Measurements from ENCODE around the gene PAX8. TPM values are rescaled to one million over a fixed set of nuclear protein-coding genes. Genes with fewer than 3 reads are reported as not detected.

The PAX8 gene
- total RNA-seq, 4 donors from 2014 or later, result 2.8 to 23.9 (median 6.0) TPM

DNA sequence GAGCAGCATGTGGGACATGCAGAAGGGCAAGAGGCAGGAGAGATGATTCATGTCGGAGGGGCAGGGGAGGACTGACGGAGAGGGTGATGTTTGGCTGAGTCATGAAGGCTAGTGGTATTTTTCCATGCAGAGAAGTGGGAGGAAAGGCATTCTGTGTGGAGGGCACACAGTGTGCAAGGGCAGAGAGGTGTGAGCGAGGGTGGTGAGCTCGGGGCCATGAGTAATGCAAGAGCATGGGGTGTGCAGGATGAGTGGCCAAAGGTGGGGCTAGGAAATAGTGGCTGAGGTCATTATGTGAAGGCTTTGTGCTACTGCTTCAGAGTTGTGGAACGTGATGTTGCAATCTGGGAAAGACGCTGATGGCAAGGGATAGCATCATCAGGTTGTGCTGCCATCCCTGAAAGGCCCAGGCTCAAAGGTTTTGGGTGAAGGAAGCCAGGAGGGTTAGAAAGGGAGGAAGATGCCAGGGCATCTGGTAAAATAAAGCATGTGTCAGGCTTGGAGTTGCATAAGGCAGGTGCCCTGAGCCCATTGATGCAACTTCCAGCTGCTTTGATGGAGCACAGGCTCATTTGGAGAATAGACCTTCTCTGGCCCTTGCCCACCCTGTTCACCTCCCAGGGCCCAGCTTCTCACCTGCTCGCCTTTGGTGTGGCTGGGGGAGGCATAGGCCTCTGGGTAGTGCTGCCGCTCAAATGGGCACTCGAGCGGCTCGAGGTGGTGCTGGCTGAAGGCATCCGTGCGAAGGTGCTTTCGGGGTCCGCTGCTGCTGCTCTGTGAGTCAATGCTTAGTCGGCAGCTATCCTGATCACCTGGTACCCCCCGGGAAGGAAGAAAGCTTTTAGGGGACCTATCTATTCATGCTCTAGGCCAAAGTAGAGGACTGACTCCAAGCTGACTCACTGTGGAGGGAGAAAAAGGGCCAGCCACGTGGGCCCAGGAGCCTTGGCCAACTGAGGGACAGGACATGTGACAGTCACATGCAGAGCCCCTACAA, 37.5 kb downstream of the PAX8 start:
- H3K36me3 ChIP-seq, result no peaks in the 10 kb centered on the region
- TF ChIP-seq, protein P1, sequence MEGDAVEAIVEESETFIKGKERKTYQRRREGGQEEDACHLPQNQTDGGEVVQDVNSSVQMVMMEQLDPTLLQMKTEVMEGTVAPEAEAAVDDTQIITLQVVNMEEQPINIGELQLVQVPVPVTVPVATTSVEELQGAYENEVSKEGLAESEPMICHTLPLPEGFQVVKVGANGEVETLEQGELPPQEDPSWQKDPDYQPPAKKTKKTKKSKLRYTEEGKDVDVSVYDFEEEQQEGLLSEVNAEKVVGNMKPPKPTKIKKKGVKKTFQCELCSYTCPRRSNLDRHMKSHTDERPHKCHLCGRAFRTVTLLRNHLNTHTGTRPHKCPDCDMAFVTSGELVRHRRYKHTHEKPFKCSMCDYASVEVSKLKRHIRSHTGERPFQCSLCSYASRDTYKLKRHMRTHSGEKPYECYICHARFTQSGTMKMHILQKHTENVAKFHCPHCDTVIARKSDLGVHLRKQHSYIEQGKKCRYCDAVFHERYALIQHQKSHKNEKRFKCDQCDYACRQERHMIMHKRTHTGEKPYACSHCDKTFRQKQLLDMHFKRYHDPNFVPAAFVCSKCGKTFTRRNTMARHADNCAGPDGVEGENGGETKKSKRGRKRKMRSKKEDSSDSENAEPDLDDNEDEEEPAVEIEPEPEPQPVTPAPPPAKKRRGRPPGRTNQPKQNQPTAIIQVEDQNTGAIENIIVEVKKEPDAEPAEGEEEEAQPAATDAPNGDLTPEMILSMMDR (IDR thresholded peaks at IDR 0.05), result no peak
- TF ChIP-seq POLR2A (IDR thresholded peaks at IDR 0.05), result no peak
- intact Hi-C loops (cut with DNase I; ENCODE audit: low total_unique reads), result loop anchor here (10.0 kb wide), 1 partner anchor 154 kb away; no protein-coding TSS in a partner anchor
- no peaks in the 10 kb centered on the region for H3K9me3 ChIP-seq
- DNase-seq, result peak; percentile 70 to 85
- H3K27ac ChIP-seq, result peak overlapping the region; percentile 61 to 80
- no peak overlapping the region for H3K4me3 ChIP-seq
- no peaks in the 10 kb centered on the region for H3K27me3 ChIP-seq
- peaks cover 0 to 4% of the 10 kb centered on the region in 2 donors for H3K4me1 ChIP-seq

DNA sequence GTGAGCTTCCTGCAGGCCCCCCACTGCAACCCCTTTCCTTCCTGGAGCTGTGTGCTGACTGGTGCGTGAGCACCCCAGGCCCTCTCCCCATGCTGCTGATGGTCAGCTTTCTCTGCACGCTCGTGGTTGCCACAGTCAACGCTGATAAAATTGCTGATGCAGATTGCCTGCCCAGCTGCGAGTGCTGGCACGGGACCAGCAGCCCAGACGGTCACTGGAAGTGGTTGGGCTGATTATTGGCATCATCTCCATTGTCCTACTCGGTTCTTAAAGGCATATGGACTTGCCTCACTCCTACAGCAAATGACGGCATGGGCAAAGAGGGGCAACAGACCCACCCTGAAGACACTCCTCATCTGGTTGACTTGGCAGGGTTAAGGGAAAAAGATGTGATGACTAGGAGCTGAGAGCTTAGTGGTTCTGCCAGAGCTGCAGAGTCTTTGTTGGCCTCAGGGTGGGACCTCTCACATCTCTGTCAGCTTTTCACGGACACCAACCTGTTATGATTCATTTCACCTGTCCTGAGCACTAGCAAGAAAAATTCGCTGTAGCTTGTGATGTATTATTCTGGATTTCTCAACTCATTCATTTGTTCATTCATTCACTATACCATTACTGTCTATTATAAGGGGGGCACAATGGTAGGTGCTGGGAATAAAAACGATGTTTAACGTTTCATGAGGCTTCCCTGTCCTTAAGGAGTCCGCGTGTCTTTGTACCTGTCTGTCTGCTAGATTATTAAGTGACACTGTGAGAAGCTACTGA, 38.4 kb downstream of the PAX8 start:
- DNase-seq, result peak; percentile 73
- H3K27me3 ChIP-seq, result no peaks in the 10 kb centered on the region
- peaks cover 0 to 4% of the 10 kb centered on the region in 2 donors for H3K4me1 ChIP-seq
- no peaks in the 10 kb centered on the region for H3K9me3 ChIP-seq
- no peak overlapping the region for H3K4me3 ChIP-seq
- no peaks in the 10 kb centered on the region for H3K36me3 ChIP-seq
- H3K27ac ChIP-seq, result peak overlapping the region; percentile 59 to 72
- TF ChIP-seq POLR2A (IDR thresholded peaks at IDR 0.05), result no peak
- TF ChIP-seq, protein P1 (IDR thresholded peaks at IDR 0.05), result no peak
- intact Hi-C loops (cut with DNase I; ENCODE audit: low total_unique reads), result loop anchor here (10.0 kb wide), 1 partner anchor 154 kb away; no protein-coding TSS in a partner anchor

DNA sequence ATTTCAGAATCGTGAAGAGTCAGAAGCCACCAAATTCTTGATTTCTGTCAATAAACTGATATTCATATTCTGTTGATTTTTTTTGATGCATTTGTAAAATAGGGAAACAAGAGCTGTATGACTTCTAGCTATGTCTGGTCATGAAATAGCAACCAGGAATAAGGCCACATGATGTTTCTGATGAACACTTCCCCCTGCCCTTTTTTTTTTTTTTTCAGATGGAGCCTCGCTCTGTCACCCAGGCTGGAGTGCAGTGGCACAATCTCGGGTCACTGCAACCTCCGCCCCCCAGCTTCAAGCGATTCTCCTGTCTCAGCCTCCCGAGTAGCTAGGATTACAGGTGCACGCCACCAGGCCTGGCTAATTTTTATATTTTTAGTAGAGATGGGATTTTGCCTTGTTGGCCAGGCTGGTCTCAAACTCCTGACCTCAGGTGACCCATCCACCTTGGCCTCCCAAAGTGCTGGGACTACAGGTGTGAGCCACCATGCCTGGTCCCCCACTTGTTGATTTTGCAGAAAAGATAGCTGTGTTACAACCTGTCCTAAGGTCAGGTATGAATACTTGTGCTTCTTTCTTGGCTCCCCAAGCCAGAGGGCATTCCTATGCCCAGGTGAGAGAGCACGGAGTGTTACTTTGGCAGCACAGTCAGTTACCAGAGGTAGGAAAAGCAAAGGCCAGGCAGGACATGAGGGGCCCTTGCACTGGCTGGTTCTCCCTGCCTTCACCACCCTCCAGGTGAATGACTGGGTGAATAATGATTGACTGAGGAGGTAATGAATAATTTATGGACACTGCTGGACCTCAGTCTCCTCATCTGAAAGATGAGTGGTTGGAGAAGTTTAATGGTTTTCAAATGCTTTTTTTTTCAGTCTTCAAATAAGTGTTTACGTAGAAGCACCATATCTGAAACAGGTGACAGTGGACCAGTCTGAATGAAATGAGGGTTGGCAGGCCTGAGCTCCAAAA, 39.6 kb downstream of the PAX8 start:
- Histone ChIP-seq H3K4me3 (no peak overlapping the region), H3K9me3 (no peaks in the 10 kb centered on the region), H3K27ac (peak overlapping the region in 1 of 2 donors; percentile 72), H3K27me3 (no peaks in the 10 kb centered on the region), H3K36me3 (no peaks in the 10 kb centered on the region), H3K4me1 (peaks cover 0 to 4% of the 10 kb centered on the region in 2 donors)
- intact Hi-C loops (cut with DNase I; ENCODE audit: low total_unique reads), result no loop called here
- TF ChIP-seq POLR2A (IDR thresholded peaks at IDR 0.05), result no peak
- TF ChIP-seq, protein P1 (IDR thresholded peaks at IDR 0.05), result no peak
- no peak for DNase-seq

DNA sequence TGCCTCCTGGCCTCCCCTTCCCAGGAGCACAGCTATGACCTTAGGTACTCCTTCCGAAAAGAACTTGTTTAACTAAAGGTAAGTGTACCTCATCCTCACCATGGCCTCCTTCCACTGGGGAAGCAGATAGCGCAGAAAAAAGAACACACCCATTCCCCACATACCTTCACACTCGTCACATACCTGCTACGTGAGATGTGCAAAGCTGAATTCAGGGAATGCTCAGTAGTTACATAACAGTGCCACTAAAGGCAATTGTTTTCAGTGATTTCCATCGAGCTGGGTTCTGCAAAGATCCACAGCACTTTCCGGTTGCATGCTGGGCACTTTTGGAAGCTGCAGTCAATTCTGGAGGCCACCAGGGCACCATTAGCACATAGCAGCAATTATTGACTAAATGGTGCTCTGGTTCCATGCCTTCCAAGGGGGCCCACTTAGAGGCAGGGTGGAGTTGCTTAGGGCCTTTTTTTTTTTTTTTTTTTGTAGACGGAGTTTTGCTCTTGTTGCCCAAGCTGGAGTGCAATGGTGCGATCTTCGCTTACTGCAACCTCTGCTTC, 41.0 kb downstream of the PAX8 start:
- DNase-seq, result no peak
- Histone ChIP-seq H3K27ac (no peak overlapping the region), H3K4me1 (peaks cover 0 to 4% of the 10 kb centered on the region in 2 donors), H3K27me3 (no peaks in the 10 kb centered on the region), H3K9me3 (no peaks in the 10 kb centered on the region), H3K36me3 (no peaks in the 10 kb centered on the region), H3K4me3 (no peak overlapping the region)
- TF ChIP-seq, protein P1 (IDR thresholded peaks at IDR 0.05), result no peak
- TF ChIP-seq POLR2A (IDR thresholded peaks at IDR 0.05), result no peak
- intact Hi-C loops (cut with DNase I; ENCODE audit: low total_unique reads), result no loop called here
